DLD1 (cell line): ENCODE measurements around the gene KLHL7.
"Not testable (repeated sequence)": the region's sequence is repeated elsewhere in the genome, so short reads cannot be mapped to it uniquely, and the experiment has no call there.

Experiments used
- in situ Hi-C: cut with HindIII; loops from 2 replicates; pipeline ENCODE4 v1.10.0; 2017; ENCODE audit warnings: low sequenced_read_pairs

Gene KLHL7

GRCh38 chr7:23106823-23107663, 1.5 kb downstream of the KLHL7 start:
- in situ Hi-C loops: no loop called here

GRCh38 chr7:23107781-23108180, 2.2 kb downstream of the KLHL7 start:
- in situ Hi-C loops: no loop called here

DNA sequence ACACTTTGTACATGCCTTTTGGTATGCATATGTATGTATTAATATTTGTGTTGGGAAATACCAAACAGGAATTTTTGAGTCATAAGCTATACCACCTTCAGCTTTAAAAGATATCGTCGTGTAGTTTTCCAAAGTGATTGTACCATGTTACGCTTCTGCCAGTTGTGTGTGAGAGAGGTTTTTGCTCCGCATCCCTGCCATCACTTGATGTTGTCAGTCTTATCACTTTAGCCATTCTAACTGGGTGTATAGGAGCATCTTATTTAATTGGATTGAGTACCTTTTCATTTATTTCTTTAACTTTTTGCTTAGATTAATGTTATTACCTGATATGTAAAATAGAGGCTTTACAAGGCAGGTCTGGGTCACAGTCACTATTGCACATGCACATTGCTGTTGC, 3.4 kb downstream of the KLHL7 start:
- in situ Hi-C loops: no loop called here

DNA sequence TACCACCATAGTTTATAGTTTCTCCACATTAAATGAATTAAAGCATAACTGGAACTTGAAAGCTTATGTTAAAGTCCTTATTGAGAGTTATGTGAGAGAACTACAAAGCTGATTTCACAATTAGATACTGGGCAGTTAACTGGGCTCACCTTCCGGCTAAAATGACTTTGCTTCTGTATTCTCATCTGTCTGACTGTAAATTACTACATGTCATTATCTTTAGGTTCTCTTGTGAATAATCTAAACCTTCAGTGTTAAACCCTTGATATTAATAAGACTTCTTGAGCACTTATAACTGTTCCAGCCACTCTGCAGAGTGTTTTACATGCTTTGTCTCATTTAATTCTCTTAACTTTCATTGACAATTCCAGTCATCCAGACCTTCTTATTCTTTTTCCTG, 3.9 kb downstream of the KLHL7 start:
- in situ Hi-C loops: no loop called here

DNA sequence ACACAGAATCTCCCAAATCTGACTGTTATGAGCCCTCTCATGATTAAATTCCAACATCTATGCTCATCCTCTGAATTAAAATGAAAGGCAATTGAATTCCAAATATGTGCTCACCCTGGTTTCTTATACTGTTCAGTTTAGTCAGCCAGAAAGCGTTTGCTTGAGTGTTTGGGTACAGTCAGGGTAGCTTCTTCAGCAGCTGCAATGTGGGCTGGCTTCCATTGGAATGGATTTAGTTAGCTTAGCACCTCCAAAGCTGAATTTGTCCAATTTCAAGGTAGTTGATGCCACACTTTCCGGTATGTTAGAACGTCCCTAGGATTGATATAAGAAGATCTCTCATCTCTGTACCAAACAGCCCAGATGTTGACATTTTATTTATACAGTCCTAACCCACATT, 9.3 kb downstream of the KLHL7 start:
- in situ Hi-C loops: no loop called here

DNA sequence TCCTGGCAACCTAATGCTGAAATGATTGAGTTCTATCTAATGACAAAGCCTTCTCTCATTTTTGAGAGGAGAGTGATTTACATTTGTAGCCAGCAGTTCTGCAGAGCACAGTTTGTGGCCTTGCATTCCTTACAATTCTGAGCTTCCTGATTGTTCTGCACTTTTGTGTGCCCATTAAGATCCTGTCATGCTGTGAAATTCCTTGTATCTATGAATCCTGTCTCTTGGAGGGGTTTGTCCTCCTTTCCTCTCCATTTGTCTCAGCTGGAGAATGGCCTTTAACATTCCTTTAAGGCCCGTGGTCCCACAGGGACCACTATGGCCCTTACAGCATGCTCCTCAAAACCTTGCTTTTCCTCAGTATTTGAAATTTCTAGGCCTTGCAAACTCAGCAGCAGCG, 10.4 kb downstream of the KLHL7 start:
- in situ Hi-C loops: no loop called here

DNA sequence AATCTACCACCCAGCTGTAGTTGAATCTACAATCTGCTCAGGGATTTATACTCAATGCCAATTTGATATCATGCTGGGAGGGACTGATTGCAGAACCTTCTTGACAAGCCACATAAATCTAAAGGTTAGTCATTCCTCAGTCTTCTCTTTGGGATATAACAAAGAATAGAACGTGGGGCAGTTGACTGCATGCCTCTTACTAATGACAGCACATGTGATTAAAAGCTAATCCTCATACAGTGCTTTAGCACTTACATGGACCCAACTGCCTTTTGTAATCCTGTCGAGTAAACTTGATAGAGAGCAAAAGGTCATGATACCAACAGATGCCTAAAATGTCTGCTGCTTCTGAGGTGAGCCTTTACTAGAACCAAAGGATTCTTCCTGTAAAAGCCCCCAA, 12.3 kb downstream of the KLHL7 start:
- in situ Hi-C loops: no loop called here

DNA sequence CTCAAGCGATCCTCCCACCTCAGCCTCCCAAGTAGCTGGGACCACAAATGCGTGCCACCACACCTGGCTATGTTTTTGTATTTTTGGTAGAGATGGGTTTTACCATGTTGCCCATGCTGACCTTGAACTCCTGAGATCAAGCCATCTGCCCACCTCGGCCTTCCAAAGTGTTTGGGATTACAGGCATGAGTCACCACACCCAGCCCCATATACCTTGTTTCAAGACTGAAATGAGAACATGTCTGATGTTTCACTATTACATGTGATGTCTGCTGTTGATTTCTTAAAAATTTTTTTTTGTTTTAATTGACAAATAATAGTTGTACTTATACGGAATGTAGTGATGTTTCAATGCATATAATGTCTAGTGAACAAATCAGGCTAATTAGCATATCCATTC, 14.5 kb downstream of the KLHL7 start:
- in situ Hi-C loops: no loop called here

- in situ Hi-C loops: no loop called here
These were observed 15.6 kb downstream of the KLHL7 start for GRCh38 chr7:23121165-23121564.

GRCh38 chr7:23123007-23123406, 17.4 kb downstream of the KLHL7 start:
- in situ Hi-C loops: no loop called here

- in situ Hi-C loops: no loop called here
These were observed 17.9 kb downstream of the KLHL7 start for GRCh38 chr7:23123465-23123864.

DNA sequence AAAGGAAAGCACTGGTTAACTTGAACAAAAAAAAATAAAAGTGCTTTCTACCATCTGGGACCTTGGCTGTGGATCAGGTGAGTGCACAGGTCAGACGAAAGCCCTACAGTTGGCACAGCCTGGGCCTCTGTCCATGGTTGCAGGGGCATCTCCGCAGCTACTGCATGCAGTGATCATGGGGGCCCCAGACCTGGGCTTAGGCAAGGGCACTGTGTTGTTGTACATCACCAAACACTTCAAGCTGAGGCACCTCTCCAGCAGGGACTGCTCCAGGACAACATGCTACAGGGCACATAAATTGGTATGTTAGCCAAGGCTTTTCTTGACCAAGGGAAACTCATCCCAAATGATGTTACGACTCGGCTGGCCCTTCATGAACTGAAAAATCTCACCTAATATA, 23.5 kb downstream of the KLHL7 start:
- in situ Hi-C loops: no loop called here

DNA sequence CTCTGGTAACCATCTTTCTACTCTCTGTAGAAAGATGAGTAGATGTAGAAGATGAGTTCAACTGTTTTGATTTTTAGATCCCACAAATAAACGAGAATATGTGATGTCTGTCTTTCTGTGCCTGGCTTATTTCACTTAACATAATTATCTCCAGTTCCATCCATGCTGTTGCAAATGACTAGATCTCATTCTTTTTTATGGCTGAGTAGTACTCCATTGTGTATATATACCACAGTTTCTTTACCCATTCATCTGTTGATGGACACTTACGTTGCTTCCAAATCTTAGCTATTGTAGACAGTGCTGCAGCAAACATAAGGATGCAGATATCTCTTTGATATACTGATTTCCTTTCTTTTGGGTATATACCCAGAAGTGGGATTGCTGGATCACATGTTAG, 26.2 kb downstream of the KLHL7 start:
- in situ Hi-C loops: not testable (repeated sequence)

DNA sequence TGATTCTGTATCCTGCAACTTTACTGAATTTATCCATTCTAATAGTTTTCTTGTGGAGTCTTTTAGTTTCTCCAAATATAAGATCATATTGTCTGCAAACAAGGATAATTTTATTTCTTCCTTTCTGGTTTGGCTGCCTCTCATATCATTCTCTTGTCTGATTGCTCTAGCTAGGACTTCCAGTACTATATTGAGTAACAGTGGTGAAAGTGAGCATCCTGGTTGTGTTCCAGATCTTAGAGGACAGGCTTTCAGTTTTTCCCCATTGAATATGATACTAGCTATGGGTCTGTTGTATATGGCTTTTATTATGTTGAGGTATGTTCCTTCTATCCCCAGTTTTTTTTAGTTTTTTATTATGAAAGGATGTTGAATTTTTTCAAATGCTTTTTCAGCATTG, 28.2 kb downstream of the KLHL7 start:
- in situ Hi-C loops: no loop called here

DNA sequence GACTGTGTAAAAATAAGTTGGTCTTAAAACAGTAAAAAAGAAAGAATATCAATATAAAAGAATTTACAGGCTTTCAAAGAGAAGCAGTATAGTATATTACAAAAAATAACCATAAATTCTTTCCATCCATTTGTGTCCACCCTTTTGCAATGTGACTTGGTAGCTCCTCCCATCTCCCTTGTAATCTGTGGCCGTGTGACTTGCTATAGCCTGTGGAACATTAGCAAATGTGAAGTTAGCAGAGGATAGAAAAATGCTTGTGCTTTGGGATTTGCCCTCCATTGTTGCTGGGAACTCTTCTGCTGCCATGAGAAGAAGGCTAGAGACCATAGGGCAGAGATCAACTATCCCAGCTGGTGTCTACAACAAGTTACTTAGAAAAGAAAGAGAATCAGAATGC, 30.2 kb downstream of the KLHL7 start:
- in situ Hi-C loops: no loop called here

DNA sequence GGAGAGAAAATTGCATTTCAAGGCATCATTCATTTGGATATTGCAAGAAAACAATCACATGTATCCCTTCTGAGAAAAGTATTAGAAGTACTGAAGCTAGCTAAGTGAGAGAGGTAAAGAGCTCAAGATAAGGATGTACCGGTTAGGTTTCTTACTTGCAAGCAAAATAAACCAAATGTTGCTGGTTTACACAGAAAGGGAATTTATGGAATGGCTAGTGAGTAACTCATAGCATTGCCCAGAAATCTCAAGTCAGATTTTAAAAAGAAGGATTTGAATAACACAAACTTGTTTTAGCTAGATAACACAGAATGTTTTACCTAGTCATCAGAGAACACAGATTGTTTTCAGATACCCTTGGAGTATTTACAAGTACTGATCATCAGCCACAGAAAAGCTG, 30.6 kb downstream of the KLHL7 start:
- in situ Hi-C loops: no loop called here

- in situ Hi-C loops: no loop called here
These were observed 52.1 kb downstream of the KLHL7 start for GRCh38 chr7:23157679-23158078.

DNA sequence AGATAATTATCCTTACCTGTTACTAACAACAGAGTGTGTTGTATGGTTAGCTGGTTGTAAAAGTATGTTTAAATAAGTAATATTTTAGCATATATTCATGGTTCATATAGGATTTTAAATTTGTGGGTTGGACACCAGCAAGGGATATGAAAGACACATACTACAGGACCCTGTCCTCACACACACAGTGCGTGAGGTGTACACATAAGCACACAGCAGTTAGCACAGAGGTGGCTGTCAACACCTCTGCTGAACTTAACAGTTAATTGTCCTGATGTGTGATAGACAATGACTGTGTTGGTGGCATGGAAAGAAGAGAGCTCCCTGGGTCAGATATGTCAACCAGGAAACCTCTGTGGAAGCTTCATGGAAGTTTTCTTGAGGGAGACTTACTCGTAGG, 53.0 kb downstream of the KLHL7 start:
- in situ Hi-C loops: no loop called here

DNA sequence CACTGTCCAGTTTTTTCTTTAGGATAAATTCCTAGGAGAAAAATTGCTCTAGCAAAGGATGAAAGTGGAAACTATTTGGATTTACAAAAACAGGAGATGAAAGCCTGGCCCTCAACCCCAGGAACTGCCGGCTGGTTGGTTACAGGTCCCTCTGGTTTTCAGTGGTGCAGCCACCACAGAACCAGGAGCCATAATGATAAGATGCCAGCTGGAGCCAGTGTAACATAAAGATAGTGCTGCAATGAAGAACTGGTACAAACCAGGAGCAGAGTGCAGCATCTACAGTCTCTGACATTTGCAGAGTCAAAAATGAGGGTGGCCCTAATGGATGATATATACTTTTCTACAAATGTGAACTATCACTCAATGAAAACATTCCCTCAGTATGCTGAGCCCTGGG, 55.9 kb downstream of the KLHL7 start:
- in situ Hi-C loops: no loop called here

GRCh38 chr7:23164846-23165245, 59.3 kb downstream of the KLHL7 start:
- in situ Hi-C loops: no loop called here

DNA sequence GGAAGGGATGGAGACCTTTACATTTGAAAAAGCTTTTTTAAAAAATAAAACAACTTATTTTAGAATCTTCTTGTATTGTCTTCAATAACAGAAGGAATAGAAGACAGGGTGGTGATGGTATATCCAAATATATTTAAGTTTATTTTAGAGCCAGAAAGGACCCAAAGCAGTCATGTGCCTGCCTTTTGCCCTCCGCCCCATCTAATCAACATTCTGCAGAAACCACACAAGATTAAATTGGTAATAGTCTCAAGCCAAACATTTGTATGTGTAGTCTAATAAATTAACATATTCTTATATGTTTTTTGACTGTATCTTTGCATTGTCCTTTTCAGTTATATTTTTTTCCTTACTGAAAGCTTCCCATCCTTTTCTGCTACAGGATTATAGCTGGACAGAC, 59.7 kb downstream of the KLHL7 start:
- in situ Hi-C loops: no loop called here

DNA sequence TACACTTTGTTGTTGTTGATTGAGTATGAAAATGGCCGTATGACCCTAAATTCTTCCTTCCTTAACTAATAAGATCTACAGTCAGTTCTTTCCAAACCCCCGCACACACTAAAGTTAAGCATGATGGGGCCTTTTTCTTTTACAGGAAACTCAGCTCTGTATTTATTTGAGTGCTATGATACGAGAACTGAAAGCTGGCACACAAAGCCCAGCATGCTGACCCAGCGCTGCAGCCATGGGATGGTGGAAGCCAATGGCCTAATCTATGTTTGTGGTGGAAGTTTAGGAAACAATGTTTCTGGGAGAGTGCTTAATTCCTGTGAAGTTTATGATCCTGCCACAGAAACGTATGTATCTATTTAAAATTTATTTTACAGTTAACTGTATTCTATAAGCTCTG, 62.1 kb downstream of the KLHL7 start:
- in situ Hi-C loops: no loop called here
